Measurements from ENCODE around the gene RNF114.
"Not testable (repeated sequence)": the region's sequence is repeated elsewhere in the genome, so short reads cannot be mapped to it uniquely, and the experiment has no call there.

Gene RNF114

DNA sequence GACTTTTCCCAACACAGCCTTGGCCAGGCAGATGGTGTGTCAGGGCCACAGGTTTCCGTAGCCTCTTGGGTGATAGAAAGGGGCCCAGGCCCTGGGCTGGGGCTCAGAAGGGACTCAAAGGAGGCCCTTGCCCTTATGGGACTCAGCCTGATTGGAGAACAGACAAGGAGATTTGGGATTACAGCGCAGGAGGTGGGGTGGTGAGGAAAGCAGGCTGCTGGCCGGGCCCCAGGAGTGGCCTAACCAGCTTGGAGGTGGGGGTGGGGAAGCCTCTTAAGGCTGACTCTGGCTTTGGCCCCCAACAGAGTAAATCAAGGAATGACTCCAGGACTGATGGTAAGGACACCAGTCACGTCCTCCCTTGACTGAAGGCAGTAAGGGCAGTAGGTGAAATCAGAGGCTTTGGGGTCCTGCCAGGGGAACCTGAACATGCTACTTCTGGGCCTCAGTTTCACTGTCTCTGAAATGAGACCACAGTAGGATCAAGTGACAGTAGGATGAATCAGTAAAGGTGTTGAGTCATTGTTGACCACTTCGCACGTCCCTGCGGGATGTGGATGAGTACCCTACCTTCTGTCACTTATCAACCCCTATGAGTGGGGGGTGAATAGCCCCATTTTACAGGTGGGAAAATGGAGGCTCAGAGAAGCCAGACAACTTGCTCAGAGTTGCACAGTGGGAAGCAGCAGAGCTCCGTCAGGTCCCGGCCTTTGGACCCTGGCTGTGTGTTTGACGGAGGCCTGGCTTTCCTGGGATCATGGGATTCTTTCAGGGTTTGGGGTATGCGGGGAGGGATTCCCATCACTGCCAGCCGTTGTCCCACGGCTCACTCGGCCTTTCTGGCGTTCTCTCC lies 51.0 kb downstream of the RNF114 start:
- TF ChIP-seq, protein P1, sequence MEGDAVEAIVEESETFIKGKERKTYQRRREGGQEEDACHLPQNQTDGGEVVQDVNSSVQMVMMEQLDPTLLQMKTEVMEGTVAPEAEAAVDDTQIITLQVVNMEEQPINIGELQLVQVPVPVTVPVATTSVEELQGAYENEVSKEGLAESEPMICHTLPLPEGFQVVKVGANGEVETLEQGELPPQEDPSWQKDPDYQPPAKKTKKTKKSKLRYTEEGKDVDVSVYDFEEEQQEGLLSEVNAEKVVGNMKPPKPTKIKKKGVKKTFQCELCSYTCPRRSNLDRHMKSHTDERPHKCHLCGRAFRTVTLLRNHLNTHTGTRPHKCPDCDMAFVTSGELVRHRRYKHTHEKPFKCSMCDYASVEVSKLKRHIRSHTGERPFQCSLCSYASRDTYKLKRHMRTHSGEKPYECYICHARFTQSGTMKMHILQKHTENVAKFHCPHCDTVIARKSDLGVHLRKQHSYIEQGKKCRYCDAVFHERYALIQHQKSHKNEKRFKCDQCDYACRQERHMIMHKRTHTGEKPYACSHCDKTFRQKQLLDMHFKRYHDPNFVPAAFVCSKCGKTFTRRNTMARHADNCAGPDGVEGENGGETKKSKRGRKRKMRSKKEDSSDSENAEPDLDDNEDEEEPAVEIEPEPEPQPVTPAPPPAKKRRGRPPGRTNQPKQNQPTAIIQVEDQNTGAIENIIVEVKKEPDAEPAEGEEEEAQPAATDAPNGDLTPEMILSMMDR (conservative IDR thresholded peaks at IDR 0.05; ENCODE audit: control insufficient read depth, insufficient read depth, low read depth, low read length): no peak
- no peak overlapping the region for H3K4me3 ChIP-seq (ENCODE audit: control insufficient read depth, low read depth, low read length)
- DNase-seq (ENCODE audit: low read depth): peak; percentile 65

DNA sequence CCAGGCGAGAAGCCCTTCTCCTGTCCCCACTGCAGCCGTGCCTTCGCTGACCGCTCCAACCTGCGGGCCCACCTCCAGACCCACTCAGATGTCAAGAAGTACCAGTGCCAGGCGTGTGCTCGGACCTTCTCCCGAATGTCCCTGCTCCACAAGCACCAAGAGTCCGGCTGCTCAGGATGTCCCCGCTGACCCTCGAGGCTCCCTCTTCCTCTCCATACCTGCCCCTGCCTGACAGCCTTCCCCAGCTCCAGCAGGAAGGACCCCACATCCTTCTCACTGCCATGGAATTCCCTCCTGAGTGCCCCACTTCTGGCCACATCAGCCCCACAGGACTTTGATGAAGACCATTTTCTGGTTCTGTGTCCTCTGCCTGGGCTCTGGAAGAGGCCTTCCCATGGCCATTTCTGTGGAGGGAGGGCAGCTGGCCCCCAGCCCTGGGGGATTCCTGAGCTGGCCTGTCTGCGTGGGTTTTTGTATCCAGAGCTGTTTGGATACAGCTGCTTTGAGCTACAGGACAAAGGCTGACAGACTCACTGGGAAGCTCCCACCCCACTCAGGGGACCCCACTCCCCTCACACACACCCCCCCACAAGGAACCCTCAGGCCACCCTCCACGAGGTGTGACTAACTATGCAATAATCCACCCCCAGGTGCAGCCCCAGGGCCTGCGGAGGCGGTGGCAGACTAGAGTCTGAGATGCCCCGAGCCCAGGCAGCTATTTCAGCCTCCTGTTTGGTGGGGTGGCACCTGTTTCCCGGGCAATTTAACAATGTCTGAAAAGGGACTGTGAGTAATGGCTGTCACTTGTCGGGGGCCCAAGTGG lies 51.9 kb downstream of the RNF114 start:
- H3K4me3 ChIP-seq (ENCODE audit: control insufficient read depth, low read depth, low read length): no peak overlapping the region
- TF ChIP-seq, protein P1 (conservative IDR thresholded peaks at IDR 0.05; ENCODE audit: control insufficient read depth, insufficient read depth, low read depth, low read length): no peak
- no peak for DNase-seq (ENCODE audit: low read depth)

DNA sequence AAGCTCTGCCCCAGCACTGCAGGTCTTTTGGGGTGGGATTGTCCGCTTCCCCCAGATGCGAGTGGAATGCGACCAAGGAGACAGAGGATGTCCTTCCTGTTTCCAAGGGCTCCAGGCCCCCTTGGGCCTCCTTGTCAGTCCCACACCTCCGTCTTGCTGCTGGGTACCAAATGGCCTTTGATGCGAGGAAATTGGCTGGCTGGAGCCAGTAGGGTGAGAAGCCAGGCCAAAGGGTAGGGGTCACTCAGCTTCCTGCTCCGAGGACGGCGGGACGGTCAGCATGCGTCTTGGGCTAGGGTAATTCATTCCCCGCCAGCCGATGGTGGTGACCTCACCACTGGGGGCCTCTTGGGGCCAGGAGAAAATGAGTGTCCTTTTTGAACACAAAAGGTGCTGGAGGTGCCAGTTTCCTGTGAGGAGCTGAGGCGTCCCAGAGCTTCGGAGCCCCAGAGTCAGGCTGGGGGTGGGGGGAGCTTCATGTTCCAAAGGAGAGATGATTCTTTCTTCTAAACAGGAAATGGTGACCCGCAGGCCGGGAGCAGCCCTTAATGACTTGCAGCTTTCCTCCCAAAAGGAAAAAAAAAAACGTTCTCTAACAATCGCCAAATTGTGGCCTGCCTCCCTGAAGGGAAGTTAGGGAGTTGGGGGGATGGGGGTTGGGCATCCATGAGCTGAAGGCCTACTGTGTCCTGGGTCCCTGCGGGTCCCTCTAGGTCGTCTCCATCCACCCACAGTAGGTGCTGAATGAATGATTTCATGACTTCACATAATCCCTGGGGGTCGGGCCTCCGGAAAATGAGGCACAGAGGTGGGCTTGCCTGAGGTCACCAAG lies 53.3 kb downstream of the RNF114 start:
- TF ChIP-seq, protein P1 (conservative IDR thresholded peaks at IDR 0.05; ENCODE audit: control insufficient read depth, insufficient read depth, low read depth, low read length): no peak
- peak; percentile 87 for DNase-seq (ENCODE audit: low read depth)
- H3K4me3 ChIP-seq (ENCODE audit: control insufficient read depth, low read depth, low read length): no peak overlapping the region

DNA sequence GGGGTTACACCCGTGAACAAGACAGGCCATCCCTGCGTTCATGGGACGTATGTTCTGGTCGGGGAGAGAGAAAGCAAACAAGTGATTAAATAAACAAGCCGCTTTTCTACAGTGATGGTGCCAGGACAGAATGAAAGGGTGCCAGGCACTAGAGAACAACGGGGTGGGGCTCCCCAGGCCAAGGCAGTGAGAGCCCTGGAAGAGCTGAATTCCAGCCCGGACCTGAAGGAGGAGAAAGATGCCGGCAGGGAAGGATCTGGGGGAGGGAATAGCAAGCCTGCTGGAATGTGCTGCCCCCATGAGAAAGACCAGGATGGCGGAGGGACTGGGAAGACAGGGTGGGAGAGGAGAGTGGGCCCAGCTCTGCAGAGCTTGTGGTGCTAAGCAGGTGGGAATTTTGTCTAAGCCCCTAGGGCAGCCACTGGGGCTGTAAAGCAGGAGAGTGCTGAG lies 54.1 kb downstream of the RNF114 start:
- TF ChIP-seq, protein P1 (conservative IDR thresholded peaks at IDR 0.05; ENCODE audit: control insufficient read depth, insufficient read depth, low read depth, low read length): no peak
- H3K4me3 ChIP-seq (ENCODE audit: control insufficient read depth, low read depth, low read length): no peak overlapping the region
- no peak for DNase-seq (ENCODE audit: low read depth)

DNA sequence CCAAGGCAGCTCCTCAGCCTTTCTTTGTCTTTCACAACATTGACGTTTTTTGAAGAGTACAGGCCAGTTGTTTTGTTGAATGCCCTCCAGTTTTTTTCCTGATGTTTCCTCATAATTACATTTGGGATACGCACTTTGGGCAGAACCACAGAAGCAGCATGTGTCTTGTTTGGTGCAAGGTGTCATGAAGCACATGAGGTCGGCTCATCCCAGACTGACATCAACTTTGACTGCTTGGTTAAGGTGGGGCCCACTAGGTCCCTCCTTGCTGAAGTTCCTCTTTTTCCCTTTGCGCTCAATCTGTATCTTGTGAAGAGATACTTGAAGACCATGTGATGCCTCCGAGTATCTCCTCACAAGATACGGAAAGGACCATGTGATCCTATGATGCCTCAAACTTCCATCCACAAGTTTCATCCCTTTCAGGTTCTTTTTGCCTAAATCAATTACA lies 57.1 kb downstream of the RNF114 start:
- DNase-seq (ENCODE audit: low read depth): no peak
- TF ChIP-seq, protein P1 (conservative IDR thresholded peaks at IDR 0.05; ENCODE audit: control insufficient read depth, insufficient read depth, low read depth, low read length): no peak

DNA sequence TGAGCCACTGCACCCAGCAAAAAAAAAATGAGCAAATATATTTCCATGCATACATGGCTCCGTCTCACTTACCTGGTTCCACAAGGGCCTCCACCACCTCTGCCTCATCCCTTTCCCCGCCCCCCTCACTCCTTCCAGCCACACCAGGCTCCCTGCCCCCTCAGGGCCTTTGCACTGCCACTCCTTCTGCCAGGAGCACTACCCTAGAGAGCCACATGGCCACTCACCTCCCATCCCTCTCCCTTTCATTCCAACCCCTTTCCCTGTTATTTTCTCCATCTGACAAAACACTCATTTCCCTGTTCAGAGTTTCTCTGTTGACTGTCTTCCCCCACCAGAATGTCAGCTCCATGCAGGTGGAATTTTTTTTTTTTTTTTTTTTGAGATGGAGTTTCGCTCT lies 59.4 kb downstream of the RNF114 start:
- TF ChIP-seq, protein P1 (conservative IDR thresholded peaks at IDR 0.05; ENCODE audit: control insufficient read depth, insufficient read depth, low read depth, low read length): no peak
- H3K4me3 ChIP-seq (ENCODE audit: control insufficient read depth, low read depth, low read length): no peak overlapping the region
- no peak for DNase-seq (ENCODE audit: low read depth)

More for the DNA sequence above, 57.1 kb downstream of the RNF114 start:
- H3K4me3 ChIP-seq (ENCODE audit: control insufficient read depth, low read depth, low read length): no peak overlapping the region

DNA sequence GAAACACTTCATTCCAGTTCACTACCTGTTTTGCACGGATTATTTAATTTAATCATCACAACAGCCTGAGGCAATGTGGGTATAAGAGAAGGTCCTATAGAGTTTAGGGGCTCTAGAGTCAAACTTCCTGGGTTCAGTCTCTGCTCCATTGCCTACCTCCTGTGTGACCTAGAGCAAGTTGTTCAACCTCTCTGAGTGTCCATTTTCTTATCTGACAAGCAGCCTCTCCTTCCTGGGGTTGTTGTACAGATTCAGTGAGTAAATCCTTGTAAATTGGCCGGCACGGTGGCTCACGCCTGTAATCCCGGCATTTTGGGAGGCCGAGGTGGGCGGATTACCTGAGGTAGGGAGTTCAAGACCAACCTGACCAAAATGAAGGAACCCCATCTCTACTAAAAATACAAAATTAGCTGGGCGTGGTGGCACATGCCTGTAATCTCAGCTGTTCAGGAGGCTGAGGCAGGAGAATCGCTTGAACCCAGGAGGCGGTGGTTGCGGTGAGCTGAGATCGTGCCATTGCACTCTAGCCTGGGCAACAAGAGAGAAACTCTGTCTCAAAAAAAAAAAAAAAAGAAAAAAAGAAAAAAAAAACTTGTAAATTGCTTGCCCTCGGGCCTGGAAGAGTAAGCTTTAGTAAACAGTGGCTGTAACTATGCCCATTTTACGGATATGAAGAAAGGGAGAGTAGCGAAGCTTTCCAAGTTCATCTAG lies 62.4 kb downstream of the RNF114 start:
- not testable (repeated sequence) for DNase-seq (ENCODE audit: low read depth); H3K4me3 ChIP-seq (ENCODE audit: control insufficient read depth, low read depth, low read length)
